Loucy (cell line): ENCODE measurements around the gene SESN3.

ENCODE experiments used
- EZH2phosphoT487 ChIP-seq: fragments of 200-600 bp; IDR thresholded peaks from 2 replicates; pipeline ENCODE4 v1.6.1; 2018; ENCODE audit warnings: antibody characterized with exemption, mild to moderate bottlenecking, moderate library complexity, borderline replicate concordance
- TF ChIP-seq, protein P1 (sequence below): fragments of 200-600 bp; sonication (generic); conservative IDR thresholded peaks from 2 replicates; pipeline ENCODE4 v1.5.1; 2014; ENCODE audit warnings: mild to moderate bottlenecking, antibody characterized with exemption, low read length

DNA sequence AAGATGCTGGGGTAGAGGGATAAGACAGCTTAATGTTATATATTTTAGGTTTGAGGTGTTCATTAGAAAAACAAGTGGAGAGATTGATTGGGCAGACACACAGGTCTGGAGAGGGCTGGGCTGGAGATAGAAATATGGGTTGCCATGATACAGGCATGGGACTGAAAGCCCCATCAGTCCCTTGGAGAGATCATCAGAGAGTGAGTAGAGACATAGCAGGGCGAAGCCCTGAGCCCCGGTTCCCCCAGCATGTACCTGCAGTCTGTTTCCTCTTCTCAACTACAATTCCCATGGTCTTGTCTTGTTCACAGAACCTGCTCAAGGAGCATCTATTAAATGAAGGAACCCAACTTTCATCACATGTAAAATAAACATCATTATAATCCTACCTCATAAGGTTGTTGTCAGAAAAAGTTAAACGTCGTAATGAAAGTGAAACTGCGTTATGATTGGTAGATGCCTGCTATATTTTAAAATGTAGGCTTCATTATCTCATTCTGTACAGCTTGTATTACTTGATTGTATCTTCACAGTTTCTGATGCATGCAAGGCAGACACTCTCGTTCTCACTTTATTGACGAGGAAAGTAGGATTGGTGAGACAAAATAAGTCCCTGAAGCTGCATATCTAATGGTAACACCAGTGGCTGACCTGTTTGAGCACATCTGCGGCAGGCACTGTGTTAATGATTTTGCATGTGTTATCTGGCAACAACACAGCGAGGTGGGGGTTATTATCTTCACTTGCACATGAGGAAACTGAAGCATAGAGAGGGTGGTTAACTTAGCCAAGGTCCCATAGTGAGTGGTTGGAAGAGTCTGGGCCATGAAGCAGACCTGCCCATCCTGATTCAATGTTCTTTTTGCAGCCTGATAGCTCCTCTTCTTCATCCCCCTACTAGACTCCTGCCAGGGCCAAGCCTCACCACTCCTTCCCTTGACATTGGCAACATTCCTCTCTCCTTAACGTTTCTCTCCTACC, 77.8 kb downstream of the SESN3 start:
- TF ChIP-seq, protein P1, sequence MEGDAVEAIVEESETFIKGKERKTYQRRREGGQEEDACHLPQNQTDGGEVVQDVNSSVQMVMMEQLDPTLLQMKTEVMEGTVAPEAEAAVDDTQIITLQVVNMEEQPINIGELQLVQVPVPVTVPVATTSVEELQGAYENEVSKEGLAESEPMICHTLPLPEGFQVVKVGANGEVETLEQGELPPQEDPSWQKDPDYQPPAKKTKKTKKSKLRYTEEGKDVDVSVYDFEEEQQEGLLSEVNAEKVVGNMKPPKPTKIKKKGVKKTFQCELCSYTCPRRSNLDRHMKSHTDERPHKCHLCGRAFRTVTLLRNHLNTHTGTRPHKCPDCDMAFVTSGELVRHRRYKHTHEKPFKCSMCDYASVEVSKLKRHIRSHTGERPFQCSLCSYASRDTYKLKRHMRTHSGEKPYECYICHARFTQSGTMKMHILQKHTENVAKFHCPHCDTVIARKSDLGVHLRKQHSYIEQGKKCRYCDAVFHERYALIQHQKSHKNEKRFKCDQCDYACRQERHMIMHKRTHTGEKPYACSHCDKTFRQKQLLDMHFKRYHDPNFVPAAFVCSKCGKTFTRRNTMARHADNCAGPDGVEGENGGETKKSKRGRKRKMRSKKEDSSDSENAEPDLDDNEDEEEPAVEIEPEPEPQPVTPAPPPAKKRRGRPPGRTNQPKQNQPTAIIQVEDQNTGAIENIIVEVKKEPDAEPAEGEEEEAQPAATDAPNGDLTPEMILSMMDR = no peak
- TF ChIP-seq EZH2phosphoT487 = no peak
